OCI-LY1 (cell line): ENCODE measurements around the gene NKAIN2.

ENCODE experiments used
- CTCF ChIP-seq: fragments of 200-600 bp; sonication (generic), shearing (Covaris generic); IDR thresholded peaks from 2 replicates; pipeline ENCODE4 v1.5.1; 2017; ENCODE audit warnings: mild to moderate bottlenecking, antibody characterized with exemption, low read length, moderate library complexity, mixed read lengths
- EZH2 ChIP-seq: fragments of 200-600 bp; sonication (generic), shearing (Covaris generic); IDR thresholded peaks from 2 replicates; pipeline ENCODE4 v1.8.0; 2017; ENCODE audit warnings: borderline replicate concordance, mixed run types, mild to moderate bottlenecking, antibody characterized with exemption, low read length, moderate library complexity, mixed read lengths

- TF ChIP-seq EZH2 (no peak), CTCF (no peak)
Observed at GRCh38 chr6:124119596-124119995, 315.9 kb downstream of the NKAIN2 start.
